GM19455 (cell line): ENCODE data around the gene ST6GALNAC6.

ENCODE experiments used
- ATAC-seq: cut with Tn5 transposase; IDR thresholded peaks from one replicate; pipeline ENCODE4 v1.9.1; 2021; ENCODE audit not compliant: unreplicated experiment

ST6GALNAC6 gene

DNA sequence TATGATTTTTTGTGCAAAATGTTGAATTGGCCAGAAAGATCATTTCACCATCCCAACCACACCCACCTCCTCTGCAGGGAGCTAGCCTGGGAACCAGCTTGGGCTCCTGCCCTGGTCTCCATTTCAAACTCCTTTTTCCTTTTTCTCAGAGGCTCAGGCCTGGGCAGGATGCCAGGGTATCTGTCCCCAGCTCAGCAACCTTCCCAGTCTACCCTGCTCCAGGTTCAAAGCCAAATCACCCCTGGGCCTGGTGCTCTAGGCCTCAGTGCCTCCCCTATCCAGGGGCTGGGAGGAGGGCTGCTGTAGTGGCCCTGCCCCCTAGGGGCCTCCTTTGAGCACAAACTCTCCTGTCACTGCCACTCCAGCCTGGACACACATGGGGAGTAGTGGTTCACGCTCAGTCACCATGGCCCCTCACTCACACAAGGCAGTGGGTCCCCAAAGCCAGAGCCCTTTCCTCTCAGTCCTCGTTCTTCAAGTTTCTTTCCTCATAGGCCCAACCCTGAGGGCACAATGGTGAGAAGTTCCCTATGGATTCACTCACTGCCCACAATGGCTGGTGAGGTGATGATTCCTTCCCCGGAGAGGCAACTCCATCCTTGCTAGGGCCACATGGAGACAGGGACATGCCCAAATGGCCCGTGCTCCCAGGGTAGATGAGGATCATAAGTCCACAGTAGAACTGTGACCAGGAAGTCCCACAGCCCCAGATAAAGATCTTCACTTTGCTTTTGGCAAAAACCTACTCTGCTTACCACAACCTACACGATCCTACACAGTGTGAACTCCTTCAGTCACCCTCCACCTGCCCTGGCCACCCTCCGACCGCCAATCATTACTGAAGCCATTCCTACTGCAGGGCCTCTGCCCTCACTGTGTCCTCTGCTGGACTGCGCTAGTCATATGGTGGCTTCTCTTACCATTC is 19.0 kb upstream of the ST6GALNAC6 start:
- no peak for ATAC-seq

DNA sequence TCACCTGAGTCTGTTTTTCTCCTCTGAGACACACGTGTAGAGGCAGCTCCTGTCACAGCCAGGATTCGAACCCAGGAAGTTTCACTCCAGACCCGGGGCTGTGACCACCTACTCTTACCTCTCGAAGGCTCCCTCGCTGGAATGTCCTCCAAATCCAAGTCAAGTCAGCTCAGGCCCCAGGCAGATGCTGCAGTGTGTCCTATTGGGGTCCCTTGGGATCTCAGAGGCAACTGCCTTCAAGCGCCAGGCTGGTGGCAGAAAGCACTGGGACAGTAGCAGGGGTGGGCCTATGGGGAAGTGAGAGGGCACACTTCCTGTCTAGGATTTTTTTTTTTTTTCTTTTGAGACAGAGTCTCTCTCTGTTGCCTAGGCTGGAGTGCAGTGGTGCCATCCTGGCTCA is 18.2 kb upstream of the ST6GALNAC6 start:
- ATAC-seq = peak; percentile 21

DNA sequence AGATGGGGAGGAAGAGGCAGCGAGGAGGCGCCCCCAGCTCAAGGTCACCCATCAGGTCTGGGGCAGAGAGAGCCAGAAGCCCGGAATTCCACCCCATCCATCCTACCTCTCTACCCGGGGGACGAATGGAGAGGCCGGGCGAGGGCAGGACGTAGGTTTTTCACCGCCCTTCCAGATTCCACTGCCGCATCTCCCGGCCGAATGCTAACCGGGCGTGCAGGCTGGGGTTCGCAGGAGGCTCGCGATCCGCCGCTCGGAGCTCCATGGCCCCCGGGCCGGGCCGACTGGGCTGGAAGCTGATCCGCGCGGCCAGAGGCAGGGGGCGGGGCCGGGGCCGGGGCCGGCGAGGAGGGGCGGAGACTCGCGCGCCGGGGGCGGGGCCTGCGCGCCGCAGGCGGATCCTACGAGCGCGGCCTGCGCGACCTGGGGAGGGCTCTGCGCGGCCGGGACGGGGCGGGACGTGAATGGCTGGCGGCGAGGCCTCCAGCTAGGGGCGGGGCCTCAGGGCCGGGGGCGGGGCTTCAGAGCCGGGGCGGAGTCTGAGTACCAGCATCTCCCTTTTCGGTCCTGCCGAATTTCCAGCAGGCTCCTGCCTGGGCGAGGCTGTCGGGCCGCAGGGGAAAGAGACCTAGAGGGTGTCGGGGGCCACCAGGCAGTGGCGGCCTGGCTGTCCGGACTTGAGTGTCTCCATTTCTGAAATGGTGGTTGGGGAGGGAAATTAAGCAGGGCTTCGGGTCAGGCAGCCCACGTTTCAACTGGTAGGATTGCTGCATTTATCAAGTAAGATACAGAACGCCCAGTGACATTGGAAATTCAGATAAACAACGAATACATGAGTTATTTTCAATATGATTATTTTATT is 17.5 kb upstream of the ST6GALNAC6 start, which contains the start of gene ST6GALNAC4:
Gene ST6GALNAC4 (minus strand): TSS at position 322 of the 862 bp plus-strand sequence. CDS start 622 bp downstream, outside the sequence.
- peak; percentile 58 for ATAC-seq

DNA sequence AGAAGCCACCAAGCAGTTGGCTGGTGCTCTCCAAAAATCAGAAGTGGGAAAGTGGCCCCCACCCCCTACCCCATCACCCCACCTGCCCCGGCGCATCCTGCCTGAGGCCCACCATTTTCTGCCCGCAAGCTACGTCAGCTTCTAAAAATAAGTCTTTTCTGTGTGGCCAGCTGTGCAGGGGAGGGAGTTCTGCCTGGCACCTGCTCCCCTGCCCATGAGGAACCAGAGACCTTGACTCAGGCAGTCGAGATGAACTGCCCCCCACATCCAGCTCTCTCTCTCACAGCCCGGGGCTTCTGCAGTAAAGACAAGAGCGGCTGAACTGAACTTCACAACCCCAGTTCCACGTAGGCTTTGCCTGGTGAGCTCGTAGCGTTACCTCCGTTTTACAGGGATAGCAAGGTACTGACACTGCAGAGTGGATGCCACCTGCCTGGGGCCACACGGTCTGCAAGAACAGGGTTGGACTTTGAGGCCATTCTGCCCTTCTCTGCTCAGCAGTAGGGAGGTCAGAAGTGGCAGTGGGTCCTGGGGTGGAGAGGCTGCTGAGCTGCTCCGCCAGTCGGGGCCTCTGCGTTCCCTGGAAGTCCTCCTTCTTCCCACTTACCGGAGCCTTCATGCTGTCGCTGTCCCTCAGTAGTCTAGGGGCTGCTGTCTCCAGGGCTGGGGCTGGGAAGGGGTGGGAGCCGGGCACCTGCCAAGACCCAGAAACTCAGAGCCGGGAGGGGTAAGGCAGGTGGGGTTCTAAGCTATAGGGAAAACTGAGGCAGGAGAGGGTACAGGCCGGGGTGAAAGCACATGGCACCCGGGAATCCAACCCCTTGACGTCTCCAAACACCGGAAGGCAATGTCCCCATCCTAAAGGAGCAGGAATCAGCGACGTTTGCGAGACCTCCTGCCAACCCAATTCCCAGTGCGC is 16.7 kb upstream of the ST6GALNAC6 start:
- ATAC-seq = no peak

DNA sequence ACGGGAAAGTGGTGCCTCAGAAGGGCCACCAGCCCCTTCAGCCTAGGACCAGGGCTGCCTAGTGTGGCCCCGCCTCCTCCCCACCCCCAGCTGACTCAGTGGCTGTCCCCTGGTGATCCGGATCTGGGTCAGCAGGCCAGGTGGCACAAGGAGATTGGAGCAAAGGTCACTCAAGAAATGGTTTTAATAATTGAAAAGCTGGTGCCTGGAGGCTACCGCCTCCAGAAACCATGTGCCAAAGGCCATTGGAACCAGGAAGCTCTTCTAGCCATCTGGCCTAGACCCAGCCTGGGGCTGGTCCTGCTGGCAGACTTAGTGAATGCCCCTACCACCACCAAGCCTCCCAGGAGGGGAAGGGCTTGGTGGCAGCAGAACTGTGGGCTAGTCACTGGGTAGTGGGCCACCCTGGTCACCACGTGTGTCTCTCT is 15.9 kb upstream of the ST6GALNAC6 start:
- ATAC-seq = no peak

DNA sequence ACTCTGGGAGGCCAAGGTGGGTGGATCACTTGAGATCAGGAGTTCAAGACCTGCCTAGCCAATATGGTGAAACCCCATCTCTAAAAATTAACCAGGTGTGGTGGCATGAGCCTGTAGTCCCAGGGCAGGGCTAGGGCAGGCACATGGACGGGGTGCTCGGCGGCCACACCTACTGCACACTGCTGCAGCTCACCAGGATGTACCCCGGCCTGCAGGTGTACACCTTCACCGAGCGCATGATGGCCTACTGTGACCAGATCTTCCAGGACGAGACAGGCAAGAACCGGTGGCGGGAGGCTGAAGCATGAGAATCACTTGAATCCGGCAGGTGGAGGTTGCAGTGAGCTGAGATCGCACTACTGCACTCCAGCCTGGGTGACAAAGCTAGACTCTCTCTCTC is 14.3 kb upstream of the ST6GALNAC6 start:
- no peak for ATAC-seq

DNA sequence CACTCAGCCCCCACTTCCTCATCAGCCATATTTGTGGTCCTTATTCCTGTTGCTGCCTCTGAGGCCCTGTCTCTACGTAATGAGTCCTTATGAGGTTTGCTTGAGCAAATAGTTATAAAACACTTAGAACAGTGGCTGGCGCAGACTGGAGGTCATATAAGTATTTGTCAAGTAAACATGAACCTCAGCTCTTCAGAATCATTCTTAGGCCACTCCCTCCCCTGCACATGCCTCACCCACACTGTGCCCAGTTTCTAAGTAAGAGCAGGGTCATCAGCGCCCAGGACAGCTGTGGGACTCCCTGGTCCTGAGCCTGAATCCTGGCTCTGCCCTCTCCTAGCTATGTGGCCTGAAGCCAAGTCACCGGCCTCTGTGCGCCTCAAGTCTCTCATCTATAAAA is 13.5 kb upstream of the ST6GALNAC6 start:
- no peak for ATAC-seq

DNA sequence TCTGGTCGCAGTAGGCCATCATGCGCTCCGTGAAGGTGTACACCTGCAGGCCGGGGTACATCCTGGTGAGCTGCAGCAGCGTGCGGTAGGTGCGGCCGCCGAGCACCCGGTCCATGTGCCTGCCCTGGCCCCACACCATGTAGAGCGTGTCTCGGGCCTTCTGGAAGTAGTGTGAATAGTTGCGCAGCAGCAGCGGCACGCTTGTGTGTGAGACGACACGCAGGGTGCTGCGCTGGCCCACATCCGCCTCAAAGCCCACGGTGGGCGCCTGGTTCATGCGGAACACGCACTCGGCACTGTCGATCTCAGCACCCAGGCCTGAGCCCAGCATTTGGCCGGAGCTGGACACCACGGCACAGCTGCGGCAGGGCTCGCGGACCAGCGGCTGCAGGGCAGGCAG is 12.9 kb upstream of the ST6GALNAC6 start:
- no peak for ATAC-seq

DNA sequence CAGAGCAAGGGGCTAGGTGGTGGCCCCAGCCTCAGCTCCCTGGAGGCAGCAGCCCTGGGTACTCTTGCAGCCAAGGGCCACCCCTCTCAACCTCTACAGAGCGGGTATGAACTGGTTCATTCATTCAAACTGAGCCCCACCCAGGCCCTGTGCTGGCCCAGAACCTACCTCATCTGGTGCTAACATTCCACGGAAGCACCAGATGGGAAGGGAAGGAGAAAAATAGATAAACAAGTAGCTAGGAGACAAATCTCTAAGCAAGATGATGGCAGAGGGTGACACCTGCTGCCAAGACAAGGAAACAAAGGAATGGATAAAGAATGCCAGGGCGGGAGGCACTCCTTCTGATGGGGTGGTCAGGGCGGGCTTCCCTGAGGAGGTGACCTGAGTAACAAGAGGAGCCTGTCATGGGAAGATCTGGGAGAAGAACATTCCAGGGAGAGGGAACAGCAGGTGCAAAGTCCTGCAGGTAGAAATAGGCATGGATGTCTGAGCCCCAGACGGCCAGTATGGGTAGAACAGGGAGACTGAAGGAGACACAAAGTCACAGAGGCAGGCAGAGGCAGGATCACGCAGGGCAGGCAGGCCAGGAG is 11.3 kb upstream of the ST6GALNAC6 start:
- ATAC-seq = no peak

DNA sequence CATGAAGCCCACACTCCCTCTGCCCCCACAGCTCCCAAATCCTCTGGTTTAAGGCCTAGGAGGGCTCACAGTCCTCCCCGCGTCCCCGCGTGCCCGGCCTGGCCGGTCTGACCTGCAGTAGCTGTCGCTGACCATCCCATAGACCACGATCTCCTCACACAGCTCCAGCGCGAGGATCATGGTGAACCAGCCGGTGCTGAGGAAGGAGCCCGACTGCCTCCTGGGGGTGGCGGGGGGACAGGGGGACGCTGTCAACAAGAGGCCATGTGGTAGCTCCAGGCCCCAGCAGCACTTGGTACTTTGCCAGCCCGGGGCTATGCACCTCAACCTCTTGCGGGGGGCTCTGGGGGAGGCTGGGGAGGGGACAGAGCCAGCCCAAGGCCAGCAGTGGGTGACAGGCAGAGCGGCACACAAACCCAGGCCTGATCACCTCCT is 10.5 kb upstream of the ST6GALNAC6 start:
- no peak for ATAC-seq

DNA sequence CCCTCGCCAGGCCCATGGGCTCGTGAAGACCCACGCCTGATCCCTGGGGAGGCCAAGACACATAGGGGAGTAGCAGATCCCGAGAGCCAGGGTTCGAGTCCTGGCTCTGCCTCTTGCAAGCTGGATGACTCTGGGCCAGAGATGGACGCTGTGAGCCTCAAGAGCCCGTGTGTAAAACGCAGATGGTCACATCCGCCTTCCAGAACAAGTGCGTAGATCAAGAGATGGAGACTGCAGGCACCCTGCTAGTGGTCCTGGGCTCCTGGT is 9.2 kb upstream of the ST6GALNAC6 start:
- ATAC-seq = no peak

DNA sequence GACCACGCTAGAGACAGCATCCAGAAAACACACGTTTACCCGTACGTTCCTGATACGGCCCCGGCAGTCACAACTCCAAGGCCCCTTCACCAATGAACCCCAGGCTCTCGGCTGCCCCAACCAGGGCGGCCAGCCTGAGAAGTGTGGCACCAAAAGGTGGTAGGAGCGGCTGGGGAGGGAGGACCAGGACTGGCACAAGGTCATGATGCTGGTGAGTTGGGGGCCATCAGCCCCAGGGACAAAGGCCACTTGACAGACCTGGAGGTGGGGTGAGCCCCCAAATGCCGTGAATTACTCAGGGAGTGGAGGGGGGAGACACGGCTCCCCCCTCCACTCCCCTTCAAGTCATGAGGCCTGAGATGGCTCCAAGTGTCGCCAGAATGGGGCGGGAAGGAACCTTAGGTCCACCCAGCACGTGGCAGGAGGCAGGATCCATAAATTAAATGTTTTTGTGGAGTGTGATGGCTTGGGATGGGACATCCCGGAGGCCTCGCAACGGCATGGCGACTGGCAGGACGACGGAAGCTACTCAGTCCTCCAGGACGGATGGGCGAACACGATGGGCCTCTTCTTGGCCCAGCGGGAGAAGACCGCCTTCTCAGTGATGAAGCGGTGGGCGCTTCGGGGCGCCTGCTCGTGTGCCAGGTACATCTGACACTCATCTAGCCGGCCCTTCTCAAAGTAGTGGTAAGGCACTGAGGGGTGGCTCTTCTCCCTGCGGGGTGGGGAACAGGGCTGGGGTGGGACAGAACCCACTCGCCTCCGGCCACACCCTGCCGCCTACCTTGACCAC is 8.7 kb upstream of the ST6GALNAC6 start:
- ATAC-seq = no peak

DNA sequence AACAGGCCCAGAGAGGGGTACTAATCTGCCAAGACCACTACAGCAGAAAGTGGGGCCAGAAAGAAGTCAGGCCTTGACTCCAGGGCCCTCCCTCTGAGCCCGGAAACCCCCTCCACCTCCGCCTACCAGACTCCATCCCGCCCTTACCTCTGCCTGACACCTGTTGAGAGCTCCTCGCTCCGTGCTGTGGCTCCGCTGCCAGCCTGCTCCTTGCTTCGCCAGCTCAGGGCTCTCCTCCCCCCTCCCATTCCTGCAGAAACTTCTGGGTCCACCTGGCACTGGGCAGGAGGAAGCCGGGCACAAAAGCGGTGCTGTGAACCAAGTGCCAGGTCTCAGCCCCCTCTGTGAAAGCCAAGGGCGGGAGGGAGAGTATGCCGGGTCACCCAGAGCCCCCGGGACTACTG is 6.4 kb upstream of the ST6GALNAC6 start:
- ATAC-seq = no peak

DNA sequence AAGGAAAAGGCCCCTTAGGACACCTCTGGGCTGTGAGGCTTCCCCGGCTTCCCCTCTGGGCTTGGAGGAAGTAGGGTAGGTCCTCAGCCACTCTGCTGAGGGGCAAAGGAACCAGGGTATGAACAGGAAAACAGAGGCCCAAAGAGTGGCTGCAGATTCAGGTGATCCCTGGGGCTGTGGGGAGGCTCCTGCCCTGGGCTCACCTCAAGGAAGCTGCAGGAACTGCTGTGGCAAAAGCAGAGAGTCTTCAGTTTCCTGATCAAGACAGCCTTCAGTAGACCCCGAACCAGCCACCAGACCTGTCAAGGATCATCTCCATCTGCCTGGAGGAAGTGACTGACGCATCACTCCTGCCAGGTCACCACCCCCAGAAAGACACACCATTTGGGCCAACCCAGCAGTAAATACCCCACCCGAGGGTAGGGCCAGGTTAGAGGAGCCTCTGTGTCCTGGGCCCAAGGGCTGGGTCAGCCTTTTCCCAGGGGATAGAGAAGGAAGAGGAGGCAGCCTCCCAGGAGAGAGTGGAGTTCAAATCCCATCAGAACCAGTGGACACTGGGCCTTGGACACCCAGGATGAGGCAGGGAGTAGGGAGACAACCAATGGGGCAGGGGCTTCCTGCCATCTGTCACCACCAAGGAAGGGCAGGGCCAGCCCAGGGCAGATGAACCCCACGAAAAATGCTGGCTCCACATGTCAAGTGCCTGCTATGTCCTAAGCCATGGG is 5.8 kb upstream of the ST6GALNAC6 start:
- ATAC-seq = no peak

DNA sequence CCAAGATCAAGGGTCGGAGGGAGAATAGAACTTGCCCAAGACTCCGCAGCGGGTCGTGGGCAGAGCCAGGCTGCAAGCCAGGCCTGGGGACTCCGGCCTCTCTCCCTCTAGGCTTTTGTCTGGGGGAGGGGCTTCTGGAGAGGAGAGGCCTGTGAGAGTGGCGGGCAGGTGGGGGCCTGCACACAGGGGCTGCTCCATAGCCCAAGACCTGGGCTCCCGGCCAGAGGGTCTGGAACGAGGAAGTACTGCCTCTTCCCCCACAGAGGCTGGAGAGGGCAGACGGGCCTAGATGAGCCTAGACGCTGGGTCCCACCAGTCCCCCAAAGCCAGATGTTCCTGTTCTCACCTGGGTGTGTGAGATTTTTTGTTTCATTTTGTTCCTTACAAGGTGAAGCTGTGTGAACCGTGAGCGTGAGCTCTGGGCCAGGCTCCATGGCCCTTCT is 5.2 kb upstream of the ST6GALNAC6 start:
- ATAC-seq = no peak

DNA sequence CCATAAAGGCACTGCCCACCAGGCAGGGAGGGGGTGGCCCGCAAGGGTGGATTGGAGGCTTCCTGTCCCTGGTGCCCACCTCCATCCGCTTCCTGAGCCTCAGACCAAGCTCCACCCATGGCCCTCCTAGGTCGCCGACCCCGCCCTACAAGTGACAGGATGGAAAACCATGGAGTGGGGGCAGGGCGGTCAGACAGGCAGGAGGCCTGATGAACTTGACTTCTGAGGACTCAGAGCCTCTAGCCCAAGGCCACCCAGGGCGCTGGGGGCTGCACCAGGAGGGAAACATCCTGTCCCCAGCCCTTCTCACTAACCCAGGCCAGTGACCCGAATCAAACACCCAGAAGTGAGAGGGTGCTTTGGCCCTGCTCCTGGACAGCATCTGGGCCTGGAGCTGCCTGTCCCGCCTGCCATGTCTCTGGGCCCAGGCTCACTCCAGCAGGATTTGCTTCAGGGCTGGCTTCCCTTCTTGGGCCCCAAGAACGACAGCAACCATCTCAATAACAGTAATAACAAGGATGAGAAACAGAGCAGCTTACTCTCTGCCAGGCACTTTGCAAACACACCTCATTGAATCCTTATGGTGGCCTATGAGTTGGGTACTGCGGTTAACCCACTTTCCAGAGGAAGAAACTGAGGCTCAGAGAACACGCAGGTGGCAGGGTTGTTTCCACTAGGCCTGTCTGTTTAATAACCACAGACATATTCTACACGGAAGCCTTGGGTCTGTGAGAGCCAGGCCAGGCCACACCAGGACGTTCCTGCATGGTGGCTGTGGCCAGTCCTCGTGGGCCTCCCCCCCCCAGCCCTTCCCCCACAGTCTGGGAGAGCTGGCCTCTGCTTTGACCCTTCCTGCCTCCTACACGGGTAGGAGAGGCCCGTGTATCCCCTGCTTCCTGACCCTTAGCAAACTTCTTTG is 4.4 kb upstream of the ST6GALNAC6 start:
- no peak for ATAC-seq

DNA sequence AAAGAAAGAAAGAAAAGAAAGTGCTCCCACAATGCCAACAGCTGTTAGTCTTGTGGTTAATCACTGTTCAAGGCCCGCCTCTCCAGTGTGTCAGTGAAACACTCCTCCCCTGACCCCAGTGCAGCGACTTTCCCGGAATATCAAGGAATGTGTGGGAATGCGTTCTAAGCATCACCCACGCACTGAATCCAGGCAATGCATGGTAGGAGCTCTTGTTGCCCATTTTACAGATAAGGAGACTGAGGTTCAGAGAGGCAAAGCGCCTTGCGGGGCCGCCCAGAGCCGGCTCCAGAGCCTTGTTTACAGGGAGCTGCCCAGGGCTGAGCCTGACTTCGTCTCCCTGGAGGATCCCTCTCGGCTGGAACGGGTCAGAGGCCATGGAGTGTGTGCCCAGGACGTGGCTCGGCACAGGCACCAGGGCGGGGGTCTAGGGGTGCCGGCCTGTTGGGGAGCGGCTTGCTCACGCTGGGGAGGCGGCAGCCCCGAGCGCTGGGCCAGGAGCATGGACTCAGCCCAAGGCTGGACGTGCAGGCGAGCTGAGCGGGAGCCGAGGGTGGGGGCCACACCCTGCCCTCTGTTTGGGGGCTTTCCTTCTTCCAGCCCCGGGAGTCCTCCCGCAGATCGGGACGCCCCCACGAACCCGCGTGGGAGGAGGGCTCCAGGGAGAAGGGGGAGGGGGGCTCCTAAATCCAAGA is 823 bp downstream of the ST6GALNAC6 start:
- no peak for ATAC-seq
